ENCODE measurements around the gene RBM10. TPM values are rescaled to one million over a fixed set of nuclear protein-coding genes. Genes with fewer than 3 reads are reported as not detected.

Gene RBM10
- total RNA-seq, 4 donors from 2014 or later: 15.8 to 22.9 (median 19.6) TPM

DNA sequence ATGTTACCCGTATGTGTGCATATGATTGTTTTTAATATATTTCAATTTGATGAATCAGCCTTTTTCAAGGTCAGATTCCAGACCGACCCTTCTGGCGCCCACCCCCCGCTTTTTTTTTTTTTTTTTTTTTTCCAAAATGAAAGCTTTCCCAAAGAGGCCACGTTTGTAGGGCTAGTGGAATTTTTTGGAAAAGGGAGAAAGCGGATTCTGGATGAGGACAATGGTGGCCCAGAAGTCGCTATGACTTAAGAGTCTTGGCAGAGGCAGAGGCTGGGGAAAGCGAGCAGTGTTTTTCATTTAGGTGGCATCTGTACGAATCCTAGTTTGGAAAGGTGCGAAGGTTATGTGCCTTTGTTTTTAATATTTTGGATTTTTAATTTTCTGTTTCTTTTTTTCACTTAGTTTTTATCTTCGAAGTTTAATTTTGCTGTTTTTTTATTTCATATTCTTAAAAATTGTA is 15.1 kb upstream of the RBM10 start:
- TF ChIP-seq, protein P1, sequence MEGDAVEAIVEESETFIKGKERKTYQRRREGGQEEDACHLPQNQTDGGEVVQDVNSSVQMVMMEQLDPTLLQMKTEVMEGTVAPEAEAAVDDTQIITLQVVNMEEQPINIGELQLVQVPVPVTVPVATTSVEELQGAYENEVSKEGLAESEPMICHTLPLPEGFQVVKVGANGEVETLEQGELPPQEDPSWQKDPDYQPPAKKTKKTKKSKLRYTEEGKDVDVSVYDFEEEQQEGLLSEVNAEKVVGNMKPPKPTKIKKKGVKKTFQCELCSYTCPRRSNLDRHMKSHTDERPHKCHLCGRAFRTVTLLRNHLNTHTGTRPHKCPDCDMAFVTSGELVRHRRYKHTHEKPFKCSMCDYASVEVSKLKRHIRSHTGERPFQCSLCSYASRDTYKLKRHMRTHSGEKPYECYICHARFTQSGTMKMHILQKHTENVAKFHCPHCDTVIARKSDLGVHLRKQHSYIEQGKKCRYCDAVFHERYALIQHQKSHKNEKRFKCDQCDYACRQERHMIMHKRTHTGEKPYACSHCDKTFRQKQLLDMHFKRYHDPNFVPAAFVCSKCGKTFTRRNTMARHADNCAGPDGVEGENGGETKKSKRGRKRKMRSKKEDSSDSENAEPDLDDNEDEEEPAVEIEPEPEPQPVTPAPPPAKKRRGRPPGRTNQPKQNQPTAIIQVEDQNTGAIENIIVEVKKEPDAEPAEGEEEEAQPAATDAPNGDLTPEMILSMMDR (IDR thresholded peaks at IDR 0.05; ENCODE audit: low read depth): no peak

DNA sequence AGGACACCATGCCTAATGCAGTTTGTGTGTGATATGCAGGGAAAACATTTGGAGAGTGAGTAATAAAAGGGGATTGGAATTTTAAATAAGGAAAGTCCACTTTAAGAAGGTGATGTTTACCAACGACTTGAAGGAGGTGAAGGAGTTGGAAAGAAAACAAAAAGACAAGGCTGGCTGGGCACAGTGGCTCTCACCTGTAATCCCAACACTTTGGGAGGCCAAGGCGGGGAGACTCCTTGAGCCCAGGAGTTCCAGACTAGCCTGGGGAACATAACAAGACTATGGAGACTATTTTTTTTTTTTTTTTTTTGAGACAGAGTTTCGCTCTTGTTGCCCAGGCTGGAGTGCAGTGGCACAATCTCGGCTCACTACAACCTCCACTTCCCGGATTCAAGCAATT is 11.5 kb upstream of the RBM10 start:
- TF ChIP-seq, protein P1 (IDR thresholded peaks at IDR 0.05; ENCODE audit: low read depth): no peak

DNA sequence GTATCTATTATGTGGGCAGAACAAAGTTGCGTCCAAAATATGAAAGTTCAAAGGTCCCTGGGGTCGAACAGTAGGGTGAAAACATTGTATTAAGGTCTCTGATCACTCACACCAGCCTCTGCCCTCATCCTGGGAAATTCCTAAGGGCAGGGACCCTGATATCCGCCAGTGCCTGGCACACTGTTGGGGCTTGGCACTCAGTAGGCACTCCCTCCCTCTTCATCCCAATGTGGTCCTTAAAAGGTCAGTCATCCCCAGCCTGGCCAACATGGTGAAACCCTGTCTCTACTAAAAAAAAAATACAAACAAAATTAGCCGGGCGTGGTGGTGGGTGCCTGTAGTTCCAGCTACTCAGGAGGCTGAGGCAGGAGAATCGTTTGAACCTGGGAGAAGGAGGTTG is 6.8 kb upstream of the RBM10 start:
- TF ChIP-seq, protein P1 (IDR thresholded peaks at IDR 0.05; ENCODE audit: low read depth): no peak

DNA sequence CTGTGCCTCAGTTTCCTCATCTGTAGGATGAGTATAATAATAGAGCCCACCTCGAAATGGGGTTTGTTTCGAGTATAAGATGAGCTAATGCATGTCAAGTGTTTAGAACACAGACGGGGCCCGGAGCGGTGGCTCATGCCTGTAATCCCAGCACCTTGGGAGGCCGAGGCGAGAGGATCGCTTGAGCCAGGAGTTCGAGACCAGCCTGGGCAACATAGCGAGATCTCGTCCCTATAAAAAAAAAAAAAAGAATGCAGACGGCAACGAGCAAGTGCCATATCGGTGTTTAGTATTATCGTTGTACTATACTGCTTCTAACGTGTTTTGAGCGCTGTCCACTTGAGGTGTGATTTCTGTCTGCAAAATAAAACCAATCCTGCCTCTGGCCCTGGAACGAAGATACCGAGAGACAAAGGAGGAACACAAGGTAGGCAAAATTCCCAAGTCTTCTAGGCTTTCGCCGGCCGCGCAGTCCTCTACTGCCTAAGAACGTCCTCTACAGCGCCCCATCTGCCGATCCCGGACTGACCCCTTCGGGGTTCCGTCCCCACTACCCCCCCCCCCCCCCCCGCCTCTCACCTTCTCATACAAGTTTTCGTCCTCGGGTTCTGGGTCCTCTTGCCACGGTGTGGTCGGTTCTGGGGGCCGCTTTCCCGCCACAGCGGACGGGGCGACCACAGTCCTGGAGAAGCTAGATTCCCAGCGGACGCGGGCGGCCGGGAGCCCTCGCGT is 961 bp upstream of the RBM10 start:
- TF ChIP-seq, protein P1 (IDR thresholded peaks at IDR 0.05; ENCODE audit: low read depth): no peak

DNA sequence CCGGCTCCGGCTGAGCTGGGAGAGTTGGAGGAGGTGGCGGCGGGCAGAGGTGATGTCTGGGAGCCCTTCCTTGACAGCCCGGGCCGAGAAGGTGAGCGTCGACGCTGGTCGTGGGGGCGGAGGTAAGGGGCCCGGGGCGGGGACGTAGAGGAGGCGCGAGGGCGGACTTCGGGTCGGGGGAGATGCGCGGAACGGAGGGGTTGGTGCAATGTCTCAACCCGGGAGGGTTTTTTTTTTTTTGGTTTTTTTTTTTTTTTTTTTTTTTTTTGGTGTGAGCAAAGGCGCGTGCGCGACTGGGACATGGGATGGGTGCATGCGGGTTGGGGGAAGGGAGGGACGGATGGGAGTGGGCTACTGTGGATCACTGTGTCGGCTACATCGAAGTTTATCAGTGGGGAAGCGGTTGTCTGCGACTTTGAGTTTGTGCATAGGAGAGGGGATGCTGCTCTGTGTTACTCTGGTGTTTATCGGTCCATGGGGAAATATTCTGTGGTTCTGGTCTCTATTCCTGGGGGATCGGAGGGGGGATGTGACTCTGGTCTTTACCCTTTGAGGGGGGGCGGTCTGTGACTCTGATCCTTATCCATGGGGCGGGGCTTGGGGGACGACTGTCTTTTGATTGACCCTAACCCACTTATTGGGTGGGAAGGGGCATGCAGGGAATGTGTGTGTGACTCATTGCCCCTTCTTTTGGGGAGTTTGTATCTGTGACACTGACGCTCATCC is 537 bp downstream of the RBM10 start:
- TF ChIP-seq, protein P1 (IDR thresholded peaks at IDR 0.05; ENCODE audit: low read depth): no peak

DNA sequence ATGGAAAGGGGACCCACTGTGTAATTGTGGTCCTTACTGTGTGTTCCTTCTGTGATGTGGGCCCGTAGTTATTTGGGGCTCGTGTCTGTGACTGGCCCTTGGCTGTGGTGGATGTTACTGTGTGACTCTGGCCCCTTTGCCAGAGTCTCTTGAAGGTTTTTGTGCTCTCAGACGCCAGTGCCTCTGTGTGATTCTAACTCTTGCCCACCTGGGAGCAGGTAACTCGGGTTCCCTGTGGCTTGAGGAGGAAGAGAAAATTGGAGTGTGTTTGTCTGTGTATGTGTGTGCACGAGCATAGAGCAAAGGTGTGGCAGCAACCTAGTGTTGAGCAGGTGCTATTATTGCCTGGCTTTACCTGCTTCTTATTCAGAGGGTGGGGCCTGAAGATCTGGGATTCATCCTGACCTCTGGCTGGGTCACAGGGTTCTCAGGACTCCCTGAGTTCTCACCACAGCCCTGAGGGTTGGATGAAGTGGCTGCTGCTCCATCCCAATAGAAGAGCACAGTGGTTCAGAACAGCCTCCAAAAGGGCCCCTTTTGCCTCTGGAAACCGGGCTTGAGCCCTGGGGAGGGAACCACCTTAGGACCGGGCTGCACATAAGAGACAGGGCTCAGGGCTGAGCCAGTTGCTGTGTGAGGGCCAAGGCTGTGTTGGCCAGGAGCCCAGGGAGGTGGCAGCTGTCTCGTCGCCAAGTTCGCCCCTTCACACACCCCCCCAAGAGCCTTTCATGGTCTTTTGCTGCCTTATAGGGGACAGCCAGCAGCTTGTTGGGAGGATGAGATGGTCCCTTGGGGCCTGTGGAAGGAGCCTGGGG is 1.3 kb downstream of the RBM10 start:
- TF ChIP-seq, protein P1 (IDR thresholded peaks at IDR 0.05; ENCODE audit: low read depth): no peak

All from subcutaneous adipose tissue (tissue), 4 donors.